GM12875 (cell line): Measurements from ENCODE around the gene TMEM80.

Experiments
- H3K4me3 ChIP-seq: one replicate; pipeline ENCODE4 v1.5.1; 2011; ENCODE audit warnings: low read depth, low read length, control low read depth
- TF ChIP-seq, protein P1 (sequence below): IDR thresholded peaks from 2 replicates; pipeline ENCODE4 v1.5.1; 2011; ENCODE audit warnings: low read depth, mild to moderate bottlenecking, control low read depth, inconsistent platforms, low read length, moderate library complexity, borderline replicate concordance; ENCODE audit not compliant: insufficient read depth

Gene TMEM80

GRCh38 chr11:723120-723883 is 27.7 kb downstream of the TMEM80 start:
- TF ChIP-seq, protein P1, sequence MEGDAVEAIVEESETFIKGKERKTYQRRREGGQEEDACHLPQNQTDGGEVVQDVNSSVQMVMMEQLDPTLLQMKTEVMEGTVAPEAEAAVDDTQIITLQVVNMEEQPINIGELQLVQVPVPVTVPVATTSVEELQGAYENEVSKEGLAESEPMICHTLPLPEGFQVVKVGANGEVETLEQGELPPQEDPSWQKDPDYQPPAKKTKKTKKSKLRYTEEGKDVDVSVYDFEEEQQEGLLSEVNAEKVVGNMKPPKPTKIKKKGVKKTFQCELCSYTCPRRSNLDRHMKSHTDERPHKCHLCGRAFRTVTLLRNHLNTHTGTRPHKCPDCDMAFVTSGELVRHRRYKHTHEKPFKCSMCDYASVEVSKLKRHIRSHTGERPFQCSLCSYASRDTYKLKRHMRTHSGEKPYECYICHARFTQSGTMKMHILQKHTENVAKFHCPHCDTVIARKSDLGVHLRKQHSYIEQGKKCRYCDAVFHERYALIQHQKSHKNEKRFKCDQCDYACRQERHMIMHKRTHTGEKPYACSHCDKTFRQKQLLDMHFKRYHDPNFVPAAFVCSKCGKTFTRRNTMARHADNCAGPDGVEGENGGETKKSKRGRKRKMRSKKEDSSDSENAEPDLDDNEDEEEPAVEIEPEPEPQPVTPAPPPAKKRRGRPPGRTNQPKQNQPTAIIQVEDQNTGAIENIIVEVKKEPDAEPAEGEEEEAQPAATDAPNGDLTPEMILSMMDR, result peak; percentile 38; the same call in 1 of the 2 replicates
- H3K4me3 ChIP-seq, result no peak overlapping the region

DNA sequence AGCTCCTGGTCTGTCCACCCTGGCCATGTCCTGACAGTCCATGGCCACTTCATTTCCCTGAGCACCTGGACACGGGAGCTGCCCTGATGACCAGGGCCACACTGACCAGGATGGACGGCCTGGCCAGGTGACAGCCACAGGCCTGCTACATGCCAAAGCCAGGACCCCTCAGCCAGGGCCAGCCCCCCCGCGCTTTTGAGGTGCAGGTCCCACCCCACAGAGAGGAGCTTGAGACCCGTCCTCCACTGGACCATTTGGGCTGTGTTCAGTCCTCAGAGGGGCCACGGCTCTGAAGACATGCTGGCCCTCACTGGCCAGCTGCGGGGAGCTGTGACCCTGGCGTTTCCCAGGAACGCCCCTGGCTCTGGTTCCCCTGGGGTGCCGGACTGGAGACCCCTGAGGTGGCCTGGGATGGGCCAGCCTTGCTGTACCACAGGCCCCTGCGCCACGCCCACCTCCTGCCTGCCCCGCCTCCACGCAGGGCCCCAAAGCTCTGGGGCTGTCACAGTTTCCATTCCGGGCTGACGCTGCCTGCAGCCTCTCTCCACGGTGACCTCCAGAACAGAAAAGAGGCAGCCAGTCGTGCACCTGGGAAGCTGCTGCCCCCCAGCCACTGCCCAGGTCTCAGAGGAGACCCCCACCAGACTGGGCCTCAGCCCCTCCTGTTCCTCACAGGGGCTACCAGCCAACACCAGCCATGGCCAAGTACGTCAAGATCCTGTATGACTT is 28.6 kb downstream of the TMEM80 start:
- TF ChIP-seq, protein P1, result no peak
- H3K4me3 ChIP-seq, result no peak overlapping the region

DNA sequence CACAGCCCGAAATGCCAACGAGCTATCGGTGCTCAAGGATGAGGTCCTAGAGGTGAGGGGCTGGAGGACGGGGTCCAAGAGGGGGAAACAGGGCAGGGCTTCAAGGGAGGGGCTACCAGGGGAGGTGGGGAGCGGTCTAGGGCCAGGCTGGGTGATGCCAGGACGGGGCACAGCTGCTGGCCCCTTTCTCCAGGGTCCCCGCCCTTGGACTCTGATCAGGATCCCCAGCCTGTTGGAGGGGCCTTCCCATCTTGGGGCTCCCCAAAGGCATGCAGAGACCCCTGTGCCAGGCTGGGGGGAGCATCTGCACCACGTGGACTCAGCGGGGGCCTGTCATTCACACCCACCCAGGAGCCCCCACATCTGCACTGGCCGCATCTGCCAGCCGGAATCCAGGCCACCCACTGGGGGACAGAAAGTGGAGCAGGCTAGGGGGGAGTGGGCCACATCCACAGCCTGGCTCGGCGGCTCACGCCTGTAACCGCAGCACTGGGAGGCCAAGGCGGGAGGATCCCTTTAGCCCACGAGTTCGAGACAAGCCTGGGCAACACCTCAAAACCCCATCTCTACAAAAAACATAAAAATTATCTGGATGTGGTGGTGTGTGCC is 29.3 kb downstream of the TMEM80 start:
- TF ChIP-seq, protein P1, result no peak
- no peak overlapping the region for H3K4me3 ChIP-seq

- TF ChIP-seq, protein P1, result no peak
- H3K4me3 ChIP-seq, result peak overlapping the region; percentile 2
These were observed 30.1 kb downstream of the TMEM80 start for GRCh38 chr11:725624-726202.

DNA sequence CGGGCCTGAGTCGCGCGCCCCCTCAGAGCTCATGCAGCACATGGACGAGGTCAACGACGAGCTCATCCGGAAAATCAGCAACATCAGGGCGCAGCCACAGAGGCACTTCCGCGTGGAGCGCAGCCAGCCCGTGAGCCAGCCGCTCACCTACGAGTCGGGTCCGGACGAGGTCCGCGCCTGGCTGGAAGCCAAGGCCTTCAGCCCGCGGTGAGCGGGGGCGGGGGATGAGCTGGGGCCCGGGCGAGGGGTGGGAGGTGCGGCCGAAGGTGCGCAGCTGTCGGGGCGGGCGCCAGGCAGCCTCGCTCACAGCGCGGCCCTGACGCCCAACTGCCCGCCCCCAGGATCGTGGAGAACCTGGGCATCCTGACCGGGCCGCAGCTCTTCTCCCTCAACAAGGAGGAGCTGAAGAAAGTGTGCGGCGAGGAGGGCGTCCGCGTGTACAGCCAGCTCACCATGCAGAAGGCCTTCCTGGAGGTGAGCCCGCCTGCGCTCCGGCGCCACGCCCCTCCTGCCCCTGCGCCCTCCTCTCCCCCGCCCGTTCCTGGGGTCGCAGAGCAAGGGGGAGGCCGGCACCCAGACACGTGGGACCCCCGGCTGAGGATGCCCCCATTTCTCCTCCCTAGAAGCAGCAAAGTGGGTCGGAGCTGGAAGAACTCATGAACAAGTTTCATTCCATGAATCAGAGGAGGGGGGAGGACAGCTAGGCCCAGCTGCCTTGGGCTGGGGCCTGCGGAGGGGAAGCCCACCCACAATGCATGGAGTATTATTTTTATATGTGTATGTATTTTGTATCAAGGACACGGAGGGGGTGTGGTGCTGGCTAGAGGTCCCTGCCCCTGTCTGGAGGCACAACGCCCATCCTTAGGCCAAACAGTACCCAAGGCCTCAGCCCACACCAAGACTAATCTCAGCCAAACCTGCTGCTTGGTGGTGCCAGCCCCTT is 30.9 kb downstream of the TMEM80 start:
- TF ChIP-seq, protein P1, result no peak
- H3K4me3 ChIP-seq, result peak overlapping the region; percentile 21

- TF ChIP-seq, protein P1, result no peak
These were observed 31.7 kb downstream of the TMEM80 start for GRCh38 chr11:727281-727701.

More at GRCh38 chr11:727281-727701, 31.7 kb downstream of the TMEM80 start:
- no peak overlapping the region for H3K4me3 ChIP-seq
